NCI-H460 (cell line): ENCODE results near the gene MYT1. TPM values are rescaled to one million over a fixed set of nuclear protein-coding genes. Genes with fewer than 3 reads are reported as not detected.

ENCODE experiments used
- small RNA-seq, 2 experiments: library from RNA; depleted of rRNA; stranded (forward); fragments of <200 nt; gene quantifications; one replicate each; pipeline ENCODE3, GENCODE V24; 2014
- total RNA-seq: library from RNA; depleted of rRNA; stranded (reverse); fragments of >200 nt; shearing (Covaris generic); gene quantifications from 2 replicates; pipeline ENCODE4 v1.2.3, GENCODE V29; 2014; rRNA removed

MYT1 gene
- total RNA-seq, 1 experiment from 2014 or later = not detected

Small RNA genes lying within 50 kb of the gene (small RNA-seq; reads per million reads assigned to genes)
- gene AL137028.2 = 0 reads per million in 2 experiments

Other genes with a start within 250 kb of the MYT1 start
- 17.9 and 18.5 TPM in 2 replicates for gene UCKL1, start 208.0 kb upstream of the MYT1 start, total RNA-seq
- 6.6 and 6.9 TPM in 2 replicates for gene ZNF512B, start 194.5 kb upstream of the MYT1 start, total RNA-seq
- 2.6 and 3.6 TPM in 2 replicates for gene SAMD10, start 184.8 kb upstream of the MYT1 start, total RNA-seq
- 45.1 and 47.9 TPM in 2 replicates for gene PRPF6, start 183.3 kb upstream of the MYT1 start, total RNA-seq
- gene C20orf204, start 128.3 kb upstream of the MYT1 start, total RNA-seq = 0.75 and 0.87 TPM in 2 replicates
- 0.77 and 1.7 TPM in 2 replicates for gene SOX18, start 114.8 kb upstream of the MYT1 start, total RNA-seq
- gene TCEA2, start 101.3 kb upstream of the MYT1 start, total RNA-seq = 25.2 and 31.0 TPM in 2 replicates
- 12.6 and 15.0 TPM in 2 replicates for gene RGS19, start 84.9 kb upstream of the MYT1 start, total RNA-seq
- gene OPRL1, start 84.4 kb upstream of the MYT1 start, total RNA-seq = 0.17 and 0.32 TPM in 2 replicates
- not detected in 2 replicates for gene LKAAEAR1, start 80.1 kb upstream of the MYT1 start, total RNA-seq
- not detected in 2 replicates for gene NPBWR2, start 56.9 kb upstream of the MYT1 start, total RNA-seq
- gene PCMTD2, start 91.3 kb downstream of the MYT1 start, total RNA-seq = 37.8 and 45.1 TPM in 2 replicates